ENCODE data around the gene OR2J2.
"Not testable (repeated sequence)": the region's sequence is repeated elsewhere in the genome, so short reads cannot be mapped to it uniquely, and the experiment has no call there.

OR2J2 gene

DNA sequence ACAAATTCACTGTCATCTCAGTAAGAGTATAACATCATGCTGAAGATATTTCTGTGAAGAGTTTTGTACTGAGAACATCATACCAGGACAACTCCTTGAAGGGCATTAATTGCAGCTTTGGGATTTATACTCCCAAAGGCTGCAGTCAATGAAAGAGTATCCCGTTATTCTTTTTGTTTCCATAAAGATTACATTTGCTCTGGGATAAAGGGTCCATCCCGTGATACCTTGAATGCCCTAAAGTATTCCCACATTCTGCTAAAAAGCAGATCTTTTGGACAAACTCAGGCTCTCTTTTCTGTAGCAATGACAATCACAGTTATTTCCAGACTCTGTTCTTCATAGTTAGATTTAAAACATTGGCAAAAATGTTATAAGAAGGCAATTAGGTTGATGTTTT lies at the start of gene OR2J2:
OR2J2 (plus strand) TSS at position 301 of the 400 bp plus-strand sequence. CDS start 2,729 bp downstream, outside the sequence.
- not testable (repeated sequence) for H3K36me3 ChIP-seq (ENCODE audit: insufficient read depth, low read length); H3K4me1 ChIP-seq (ENCODE audit: control insufficient read depth, insufficient read depth, low read length, unreplicated experiment); H3K27ac ChIP-seq (ENCODE audit: low read depth, low read length); H3K4me3 ChIP-seq (ENCODE audit: low read depth, low read length); H3K79me2 ChIP-seq (ENCODE audit: control insufficient read depth, insufficient read depth, low read length, unreplicated experiment); H2AFZ ChIP-seq (ENCODE audit: low read length, unreplicated experiment); H3K27me3 ChIP-seq (ENCODE audit: insufficient read depth, low read length)

DNA sequence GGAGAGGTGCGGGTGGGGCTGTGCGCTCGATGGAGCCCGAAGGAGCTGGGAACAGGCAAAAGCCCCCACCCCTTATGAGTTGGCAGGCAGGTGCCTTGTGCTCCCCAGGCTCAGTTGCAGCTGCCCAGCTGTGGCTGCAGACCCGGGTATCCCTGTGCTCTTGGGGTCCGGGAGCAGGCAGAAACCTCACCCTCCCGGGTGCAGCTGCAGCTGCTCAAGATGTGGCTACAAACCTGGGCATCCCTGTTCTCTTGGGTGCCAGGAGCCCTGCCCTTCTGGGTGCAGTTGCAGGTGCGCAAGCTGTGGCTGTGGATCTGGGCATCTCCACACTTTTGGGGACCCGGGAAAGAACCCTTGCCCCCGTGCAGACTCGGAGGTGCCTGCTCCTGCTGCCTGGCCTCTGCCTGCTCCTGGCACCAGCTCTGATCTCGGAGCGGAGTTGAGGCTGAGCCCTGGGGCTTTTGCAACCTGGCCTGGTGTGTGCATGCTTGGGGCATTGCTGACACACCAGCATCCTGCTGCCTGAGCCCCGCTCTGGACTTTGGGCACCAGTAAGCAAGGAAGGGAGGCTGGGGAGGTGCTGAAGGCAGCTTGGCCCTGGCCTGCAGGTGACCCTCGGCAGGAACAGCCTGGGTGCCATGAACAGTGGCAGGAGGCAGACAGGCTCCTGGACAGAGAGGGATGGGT lies 41.2 kb upstream of the OR2J2 start:
- Histone ChIP-seq H3K4me3 (ENCODE audit: low read depth, low read length) (no peak overlapping the region), H3K27me3 (ENCODE audit: insufficient read depth, low read length) (peaks cover 11% of the 10 kb centered on the region), H3K79me2 (ENCODE audit: control insufficient read depth, insufficient read depth, low read length, unreplicated experiment) (no peaks in the 10 kb centered on the region), H3K27ac (ENCODE audit: low read depth, low read length) (no peak overlapping the region), H3K4me1 (ENCODE audit: control insufficient read depth, insufficient read depth, low read length, unreplicated experiment) (no peaks in the 10 kb centered on the region), H3K36me3 (ENCODE audit: insufficient read depth, low read length) (no peaks in the 10 kb centered on the region), H2AFZ (ENCODE audit: low read length, unreplicated experiment) (no peak overlapping the region)

DNA sequence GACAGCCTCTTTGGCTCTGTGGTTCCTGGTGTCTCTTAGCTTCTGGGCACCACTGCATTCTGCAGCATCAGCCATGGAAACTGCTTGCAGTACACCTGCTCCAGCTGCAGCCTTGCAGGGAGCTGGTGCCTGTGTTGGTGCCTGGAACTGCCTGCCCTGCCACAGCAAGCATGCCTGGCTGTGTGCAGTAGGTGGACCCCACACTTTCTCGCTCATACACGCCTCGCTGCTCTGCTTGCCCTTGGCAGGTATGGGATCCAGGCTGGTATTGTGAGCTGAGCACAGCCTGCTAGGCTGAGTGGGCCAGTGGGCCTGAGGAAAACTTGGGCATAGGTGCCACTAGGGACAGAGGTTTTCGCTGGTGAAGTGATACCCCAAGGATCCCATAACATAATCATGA lies 40.1 kb upstream of the OR2J2 start:
- H3K27ac ChIP-seq (ENCODE audit: low read depth, low read length) = no peak overlapping the region
- no peaks in the 10 kb centered on the region for H3K79me2 ChIP-seq (ENCODE audit: control insufficient read depth, insufficient read depth, low read length, unreplicated experiment)
- H3K36me3 ChIP-seq (ENCODE audit: insufficient read depth, low read length) = no peaks in the 10 kb centered on the region
- H3K27me3 ChIP-seq (ENCODE audit: insufficient read depth, low read length) = peaks cover 11% of the 10 kb centered on the region
- H2AFZ ChIP-seq (ENCODE audit: low read length, unreplicated experiment) = no peak overlapping the region
- no peaks in the 10 kb centered on the region for H3K4me1 ChIP-seq (ENCODE audit: control insufficient read depth, insufficient read depth, low read length, unreplicated experiment)
- H3K4me3 ChIP-seq (ENCODE audit: low read depth, low read length) = no peak overlapping the region

DNA sequence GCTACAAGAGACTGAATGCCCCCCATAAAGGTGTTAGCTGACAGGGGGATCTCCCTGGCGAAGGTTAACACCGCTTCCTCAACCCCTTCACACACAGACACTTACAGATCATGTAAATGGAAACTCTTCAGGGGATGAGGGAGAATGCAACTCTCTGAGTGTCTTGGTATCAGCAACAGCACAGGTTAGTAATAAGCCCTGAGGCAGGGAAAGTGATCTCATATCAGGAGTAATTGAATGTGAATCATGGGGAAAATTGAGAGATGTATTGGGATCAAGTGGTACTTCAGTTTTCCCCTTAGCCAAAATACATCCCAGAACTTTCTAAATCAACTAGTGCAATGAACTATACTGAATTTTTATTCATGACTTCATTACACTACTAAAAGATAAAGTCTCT lies 39.0 kb upstream of the OR2J2 start:
- Histone ChIP-seq H3K79me2 (ENCODE audit: control insufficient read depth, insufficient read depth, low read length, unreplicated experiment) (no peaks in the 10 kb centered on the region), H3K4me3 (ENCODE audit: low read depth, low read length) (no peak overlapping the region), H3K36me3 (ENCODE audit: insufficient read depth, low read length) (no peaks in the 10 kb centered on the region), H3K4me1 (ENCODE audit: control insufficient read depth, insufficient read depth, low read length, unreplicated experiment) (no peaks in the 10 kb centered on the region), H2AFZ (ENCODE audit: low read length, unreplicated experiment) (no peak overlapping the region), H3K27ac (ENCODE audit: low read depth, low read length) (no peak overlapping the region), H3K27me3 (ENCODE audit: insufficient read depth, low read length) (peaks cover 11% of the 10 kb centered on the region)

DNA sequence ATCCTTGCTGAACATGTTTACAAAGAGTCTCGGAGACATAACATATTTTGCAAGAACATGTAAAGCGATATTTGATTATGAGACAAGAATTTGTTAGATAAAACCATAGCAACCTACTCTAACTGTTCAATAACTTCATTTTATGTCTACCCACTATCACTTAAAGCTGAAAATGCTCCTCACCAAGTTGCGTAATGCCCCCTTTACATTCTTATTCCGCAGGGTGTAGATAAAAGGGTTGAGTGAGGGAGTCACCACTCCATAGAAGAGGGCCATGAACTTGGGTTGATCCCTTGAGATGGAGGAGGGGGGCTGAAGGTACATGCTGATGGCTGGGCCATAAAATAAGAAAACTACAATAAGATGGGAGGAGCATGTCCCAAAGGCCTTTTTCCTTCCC lies 33.0 kb upstream of the OR2J2 start:
- H3K27ac ChIP-seq (ENCODE audit: low read depth, low read length) = no peak overlapping the region
- H3K27me3 ChIP-seq (ENCODE audit: insufficient read depth, low read length) = no peaks in the 10 kb centered on the region
- H3K36me3 ChIP-seq (ENCODE audit: insufficient read depth, low read length) = no peaks in the 10 kb centered on the region
- H3K79me2 ChIP-seq (ENCODE audit: control insufficient read depth, insufficient read depth, low read length, unreplicated experiment) = no peaks in the 10 kb centered on the region
- no peaks in the 10 kb centered on the region for H3K4me1 ChIP-seq (ENCODE audit: control insufficient read depth, insufficient read depth, low read length, unreplicated experiment)
- no peak overlapping the region for H2AFZ ChIP-seq (ENCODE audit: low read length, unreplicated experiment)
- H3K4me3 ChIP-seq (ENCODE audit: low read depth, low read length) = no peak overlapping the region

DNA sequence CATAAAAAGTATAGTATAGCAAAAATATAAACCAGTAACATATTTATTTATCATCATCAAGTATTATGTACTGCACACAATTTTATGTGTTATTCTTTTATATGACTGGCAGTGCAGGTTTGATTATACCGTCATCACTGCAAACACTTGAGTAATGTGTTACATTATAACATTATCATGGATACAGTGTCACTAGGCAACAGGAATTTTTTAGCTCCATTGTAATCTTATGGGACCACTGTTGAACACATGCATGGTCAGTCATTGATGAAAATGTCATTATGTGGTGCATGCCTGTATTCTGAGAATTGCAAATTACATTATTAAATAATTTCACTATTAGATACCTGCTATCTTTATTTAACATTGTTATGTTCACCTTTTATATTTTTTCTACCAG lies 29.1 kb upstream of the OR2J2 start:
- Histone ChIP-seq H3K79me2 (ENCODE audit: control insufficient read depth, insufficient read depth, low read length, unreplicated experiment) (no peaks in the 10 kb centered on the region), H2AFZ (ENCODE audit: low read length, unreplicated experiment) (no peak overlapping the region), H3K27ac (ENCODE audit: low read depth, low read length) (no peak overlapping the region), H3K4me1 (ENCODE audit: control insufficient read depth, insufficient read depth, low read length, unreplicated experiment) (no peaks in the 10 kb centered on the region), H3K4me3 (ENCODE audit: low read depth, low read length) (no peak overlapping the region), H3K27me3 (ENCODE audit: insufficient read depth, low read length) (no peaks in the 10 kb centered on the region), H3K36me3 (ENCODE audit: insufficient read depth, low read length) (no peaks in the 10 kb centered on the region)

DNA sequence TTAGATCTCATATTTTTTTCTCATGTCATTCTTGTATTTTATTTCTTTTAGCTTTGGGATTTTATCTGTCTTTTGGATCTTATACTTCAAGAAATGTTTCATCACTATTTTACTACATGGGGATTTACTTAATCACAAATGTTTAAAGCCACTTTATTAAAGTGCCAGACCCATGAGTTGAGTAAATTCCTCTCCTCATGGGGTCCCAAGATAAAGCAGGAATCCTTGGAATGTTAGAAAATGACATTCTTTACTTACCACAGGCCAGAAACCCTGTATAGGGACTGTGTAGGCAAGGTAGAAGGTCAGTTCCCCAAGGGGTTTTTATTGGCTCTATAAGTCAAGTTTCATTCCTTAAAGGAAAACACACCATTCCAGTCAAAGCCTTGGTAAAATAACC lies 28.4 kb upstream of the OR2J2 start:
- Histone ChIP-seq H3K27me3 (ENCODE audit: insufficient read depth, low read length) (no peaks in the 10 kb centered on the region), H3K4me1 (ENCODE audit: control insufficient read depth, insufficient read depth, low read length, unreplicated experiment) (no peaks in the 10 kb centered on the region), H3K4me3 (ENCODE audit: low read depth, low read length) (no peak overlapping the region), H3K79me2 (ENCODE audit: control insufficient read depth, insufficient read depth, low read length, unreplicated experiment) (no peaks in the 10 kb centered on the region), H3K27ac (ENCODE audit: low read depth, low read length) (no peak overlapping the region), H3K36me3 (ENCODE audit: insufficient read depth, low read length) (no peaks in the 10 kb centered on the region), H2AFZ (ENCODE audit: low read length, unreplicated experiment) (no peak overlapping the region)

DNA sequence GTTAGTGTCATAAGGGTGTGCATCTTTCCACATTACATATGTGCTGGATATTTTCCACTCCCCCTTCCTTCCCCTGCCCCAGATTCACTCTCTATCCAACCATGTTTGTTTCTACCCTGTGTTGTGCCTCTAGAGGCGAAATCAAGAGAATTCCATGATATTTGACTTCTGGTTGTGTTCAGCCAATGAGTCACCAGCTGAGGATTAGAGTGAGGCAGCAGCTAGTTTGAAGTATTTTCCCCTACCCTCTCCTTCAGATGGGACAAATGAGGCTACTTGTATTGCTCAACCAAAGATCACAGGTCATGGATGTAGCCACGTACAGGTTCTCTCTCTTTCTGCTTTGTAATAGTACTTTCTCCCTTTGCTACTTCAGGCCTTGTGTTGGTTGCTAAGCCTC lies 24.5 kb upstream of the OR2J2 start:
- Histone ChIP-seq H3K4me1 (ENCODE audit: control insufficient read depth, insufficient read depth, low read length, unreplicated experiment) (no peaks in the 10 kb centered on the region), H3K27ac (ENCODE audit: low read depth, low read length) (no peak overlapping the region), H3K79me2 (ENCODE audit: control insufficient read depth, insufficient read depth, low read length, unreplicated experiment) (no peaks in the 10 kb centered on the region), H3K4me3 (ENCODE audit: low read depth, low read length) (no peak overlapping the region), H2AFZ (ENCODE audit: low read length, unreplicated experiment) (no peak overlapping the region), H3K27me3 (ENCODE audit: insufficient read depth, low read length) (no peaks in the 10 kb centered on the region), H3K36me3 (ENCODE audit: insufficient read depth, low read length) (no peaks in the 10 kb centered on the region)

DNA sequence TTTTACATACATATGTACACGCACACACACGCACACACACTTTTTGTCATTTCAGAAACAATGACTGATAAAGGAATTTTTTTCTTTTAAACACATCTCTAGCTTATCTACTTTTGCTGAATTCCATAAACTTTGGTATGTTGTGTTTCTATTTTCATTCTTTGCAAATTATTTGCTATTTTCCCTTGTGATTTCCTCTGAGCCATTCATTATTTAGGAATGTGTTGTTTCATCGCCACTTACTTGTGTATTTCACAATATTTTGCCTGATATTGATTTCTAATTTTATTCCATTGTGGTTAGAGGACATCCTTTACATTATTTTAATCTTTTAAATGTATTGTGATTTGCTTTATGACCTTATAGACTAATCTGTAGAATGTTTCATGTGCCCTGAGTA lies 23.6 kb upstream of the OR2J2 start:
- H3K4me3 ChIP-seq (ENCODE audit: low read depth, low read length) = no peak overlapping the region
- no peaks in the 10 kb centered on the region for H3K27me3 ChIP-seq (ENCODE audit: insufficient read depth, low read length)
- no peak overlapping the region for H2AFZ ChIP-seq (ENCODE audit: low read length, unreplicated experiment)
- H3K36me3 ChIP-seq (ENCODE audit: insufficient read depth, low read length) = no peaks in the 10 kb centered on the region
- H3K27ac ChIP-seq (ENCODE audit: low read depth, low read length) = no peak overlapping the region
- H3K79me2 ChIP-seq (ENCODE audit: control insufficient read depth, insufficient read depth, low read length, unreplicated experiment) = no peaks in the 10 kb centered on the region
- H3K4me1 ChIP-seq (ENCODE audit: control insufficient read depth, insufficient read depth, low read length, unreplicated experiment) = no peaks in the 10 kb centered on the region

DNA sequence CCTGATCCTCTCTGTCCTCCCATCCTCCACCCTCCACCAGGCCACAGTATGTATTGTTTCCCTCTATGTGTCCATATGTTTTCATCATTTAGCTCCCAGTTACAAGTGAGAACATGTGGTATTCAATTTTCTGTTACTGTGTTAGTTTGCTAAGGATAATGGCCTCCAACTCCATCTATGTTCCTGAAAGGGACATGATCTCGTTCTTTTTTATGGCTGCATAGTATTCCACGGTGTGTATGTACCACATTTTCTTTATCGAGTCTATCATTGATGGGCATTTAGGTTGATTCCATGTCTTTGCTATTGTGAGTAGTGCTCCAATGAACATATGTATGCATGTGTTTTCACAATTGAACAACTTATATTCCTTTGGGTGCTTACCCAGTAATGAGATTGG lies 21.3 kb upstream of the OR2J2 start:
- H3K79me2 ChIP-seq (ENCODE audit: control insufficient read depth, insufficient read depth, low read length, unreplicated experiment); H2AFZ ChIP-seq (ENCODE audit: low read length, unreplicated experiment); H3K27me3 ChIP-seq (ENCODE audit: insufficient read depth, low read length); H3K27ac ChIP-seq (ENCODE audit: low read depth, low read length); H3K36me3 ChIP-seq (ENCODE audit: insufficient read depth, low read length); H3K4me3 ChIP-seq (ENCODE audit: low read depth, low read length); H3K4me1 ChIP-seq (ENCODE audit: control insufficient read depth, insufficient read depth, low read length, unreplicated experiment): not testable (repeated sequence)

DNA sequence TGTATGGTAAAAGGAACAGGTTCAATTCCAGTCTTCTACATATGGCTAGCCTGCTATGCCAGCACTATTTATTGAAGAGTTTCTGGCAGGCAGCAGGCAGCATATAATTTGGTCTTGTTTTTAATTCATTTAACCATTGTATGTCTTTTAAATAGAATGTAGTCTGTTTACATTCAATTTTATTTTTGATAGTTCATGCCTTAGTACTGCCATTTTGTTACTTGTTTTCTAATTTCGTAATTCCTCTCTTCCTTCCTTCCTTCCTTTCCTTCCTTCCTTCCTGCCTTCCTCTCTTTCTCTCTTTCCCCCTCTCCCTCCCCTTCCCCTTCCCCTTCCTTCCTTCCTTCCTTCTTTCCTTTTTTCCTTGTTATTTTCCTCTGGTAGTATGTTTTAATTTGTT lies 17.6 kb upstream of the OR2J2 start:
- no peaks in the 10 kb centered on the region for H3K36me3 ChIP-seq (ENCODE audit: insufficient read depth, low read length)
- no peak overlapping the region for H3K27ac ChIP-seq (ENCODE audit: low read depth, low read length)
- H3K4me3 ChIP-seq (ENCODE audit: low read depth, low read length) = no peak overlapping the region
- no peaks in the 10 kb centered on the region for H3K79me2 ChIP-seq (ENCODE audit: control insufficient read depth, insufficient read depth, low read length, unreplicated experiment)
- no peaks in the 10 kb centered on the region for H3K4me1 ChIP-seq (ENCODE audit: control insufficient read depth, insufficient read depth, low read length, unreplicated experiment)
- H3K27me3 ChIP-seq (ENCODE audit: insufficient read depth, low read length) = no peaks in the 10 kb centered on the region
- H2AFZ ChIP-seq (ENCODE audit: low read length, unreplicated experiment) = no peak overlapping the region
